Measurements from ENCODE around the gene CAMK2G.

DNA sequence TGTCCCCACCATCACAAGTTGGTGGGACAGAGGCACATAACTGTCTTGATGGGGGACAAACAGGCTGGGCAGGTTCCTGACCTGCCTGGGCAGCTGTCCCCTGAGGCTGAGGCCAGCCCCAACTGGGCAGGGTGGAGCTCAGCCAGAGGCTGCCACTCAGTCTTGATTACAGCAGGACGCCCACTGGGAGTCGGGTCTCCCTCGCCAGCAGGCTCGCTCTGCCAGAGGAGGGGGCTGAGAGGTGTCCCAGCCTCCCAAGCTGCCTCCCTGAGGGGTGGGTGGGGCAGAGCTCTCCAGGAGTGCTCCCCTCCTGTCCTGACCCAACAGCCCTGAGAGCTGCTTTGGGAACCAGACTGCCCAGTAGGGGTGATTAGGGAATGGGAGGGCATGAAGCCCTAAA lies 1.8 kb upstream of the CAMK2G start:
- TF ChIP-seq, protein P1, sequence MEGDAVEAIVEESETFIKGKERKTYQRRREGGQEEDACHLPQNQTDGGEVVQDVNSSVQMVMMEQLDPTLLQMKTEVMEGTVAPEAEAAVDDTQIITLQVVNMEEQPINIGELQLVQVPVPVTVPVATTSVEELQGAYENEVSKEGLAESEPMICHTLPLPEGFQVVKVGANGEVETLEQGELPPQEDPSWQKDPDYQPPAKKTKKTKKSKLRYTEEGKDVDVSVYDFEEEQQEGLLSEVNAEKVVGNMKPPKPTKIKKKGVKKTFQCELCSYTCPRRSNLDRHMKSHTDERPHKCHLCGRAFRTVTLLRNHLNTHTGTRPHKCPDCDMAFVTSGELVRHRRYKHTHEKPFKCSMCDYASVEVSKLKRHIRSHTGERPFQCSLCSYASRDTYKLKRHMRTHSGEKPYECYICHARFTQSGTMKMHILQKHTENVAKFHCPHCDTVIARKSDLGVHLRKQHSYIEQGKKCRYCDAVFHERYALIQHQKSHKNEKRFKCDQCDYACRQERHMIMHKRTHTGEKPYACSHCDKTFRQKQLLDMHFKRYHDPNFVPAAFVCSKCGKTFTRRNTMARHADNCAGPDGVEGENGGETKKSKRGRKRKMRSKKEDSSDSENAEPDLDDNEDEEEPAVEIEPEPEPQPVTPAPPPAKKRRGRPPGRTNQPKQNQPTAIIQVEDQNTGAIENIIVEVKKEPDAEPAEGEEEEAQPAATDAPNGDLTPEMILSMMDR (IDR thresholded peaks at IDR 0.05): no peak
- TF ChIP-seq, protein P2, sequence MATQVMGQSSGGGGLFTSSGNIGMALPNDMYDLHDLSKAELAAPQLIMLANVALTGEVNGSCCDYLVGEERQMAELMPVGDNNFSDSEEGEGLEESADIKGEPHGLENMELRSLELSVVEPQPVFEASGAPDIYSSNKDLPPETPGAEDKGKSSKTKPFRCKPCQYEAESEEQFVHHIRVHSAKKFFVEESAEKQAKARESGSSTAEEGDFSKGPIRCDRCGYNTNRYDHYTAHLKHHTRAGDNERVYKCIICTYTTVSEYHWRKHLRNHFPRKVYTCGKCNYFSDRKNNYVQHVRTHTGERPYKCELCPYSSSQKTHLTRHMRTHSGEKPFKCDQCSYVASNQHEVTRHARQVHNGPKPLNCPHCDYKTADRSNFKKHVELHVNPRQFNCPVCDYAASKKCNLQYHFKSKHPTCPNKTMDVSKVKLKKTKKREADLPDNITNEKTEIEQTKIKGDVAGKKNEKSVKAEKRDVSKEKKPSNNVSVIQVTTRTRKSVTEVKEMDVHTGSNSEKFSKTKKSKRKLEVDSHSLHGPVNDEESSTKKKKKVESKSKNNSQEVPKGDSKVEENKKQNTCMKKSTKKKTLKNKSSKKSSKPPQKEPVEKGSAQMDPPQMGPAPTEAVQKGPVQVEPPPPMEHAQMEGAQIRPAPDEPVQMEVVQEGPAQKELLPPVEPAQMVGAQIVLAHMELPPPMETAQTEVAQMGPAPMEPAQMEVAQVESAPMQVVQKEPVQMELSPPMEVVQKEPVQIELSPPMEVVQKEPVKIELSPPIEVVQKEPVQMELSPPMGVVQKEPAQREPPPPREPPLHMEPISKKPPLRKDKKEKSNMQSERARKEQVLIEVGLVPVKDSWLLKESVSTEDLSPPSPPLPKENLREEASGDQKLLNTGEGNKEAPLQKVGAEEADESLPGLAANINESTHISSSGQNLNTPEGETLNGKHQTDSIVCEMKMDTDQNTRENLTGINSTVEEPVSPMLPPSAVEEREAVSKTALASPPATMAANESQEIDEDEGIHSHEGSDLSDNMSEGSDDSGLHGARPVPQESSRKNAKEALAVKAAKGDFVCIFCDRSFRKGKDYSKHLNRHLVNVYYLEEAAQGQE (IDR thresholded peaks at IDR 0.05; ENCODE audit: insufficient read depth in 1 of 2, low read depth in 2 of 2, low read length in 1 of 2): no peak
- TF ChIP-seq SIN3A (IDR thresholded peaks at IDR 0.05; ENCODE audit: borderline replicate concordance, insufficient read depth, low read depth, low read length) (no peak), POLR2AphosphoS5 (IDR thresholded peaks at IDR 0.05; ENCODE audit: low read depth, low read length) (no peak)

Data from Panc1 (cell line).